HepG2 (cell line): ENCODE results near the gene CDAN1. TPM values are rescaled to one million over a fixed set of nuclear protein-coding genes. Genes with fewer than 3 reads are reported as not detected.
A peak's percentile ranks its signal among the peaks of the same experiment; 100 is the strongest.

Experiments used
- DNMT1 ChIP-seq: sonication (generic); formaldehyde crosslinking; IDR thresholded peaks from 2 replicates; pipeline ENCODE4 v1.5.1; 2020; ENCODE audit warnings: mild to moderate bottlenecking, missing genetic modification reagents
- KLF15 ChIP-seq: sonication (generic); formaldehyde crosslinking; IDR thresholded peaks from 2 replicates; pipeline ENCODE4 v1.8.1; 2023; ENCODE audit warnings: borderline replicate concordance, mild to moderate bottlenecking, inconsistent platforms, missing genetic modification reagents, mixed read lengths
- SMAD9 ChIP-seq: sonication (generic); formaldehyde crosslinking; IDR thresholded peaks from 2 replicates; pipeline ENCODE4 v1.5.1; 2020; ENCODE audit warnings: mild to moderate bottlenecking, missing genetic modification reagents
- SRF ChIP-seq: IDR thresholded peaks from 2 replicates; pipeline ENCODE4 v1.6.1; 2011; ENCODE audit warnings: mild to moderate bottlenecking, low read depth, low read length, moderate library complexity
- THYN1 ChIP-seq: sonication (generic); formaldehyde crosslinking; IDR thresholded peaks from 2 replicates; pipeline ENCODE4 v1.8.1; 2023; ENCODE audit warnings: low read depth, mild to moderate bottlenecking, moderate library complexity, missing genetic modification reagents, borderline replicate concordance
- ZNF136 ChIP-seq: sonication (generic); formaldehyde crosslinking; IDR thresholded peaks from 2 replicates; pipeline ENCODE4 v1.8.1; 2022; ENCODE audit warnings: low read depth, mild to moderate bottlenecking, moderate library complexity, missing genetic modification reagents
- ZNF20 ChIP-seq: sonication (generic); formaldehyde crosslinking; IDR thresholded peaks from 2 replicates; pipeline ENCODE4 v1.4.0; 2020; ENCODE audit warnings: mild to moderate bottlenecking, moderate library complexity, missing genetic modification reagents
- polyA plus RNA-seq, 8 experiments: library from polyadenylated mRNA; depleted of rRNA in 3 of 8; stranded (reverse) in 7 of 8; unstranded in 1 of 8; fragments of >200 nt; fragmentation: Illumina TruSeq in 4 of 8; extraction: Trizol in 4 of 8; gene quantifications; 2 replicates each; pipeline versions ENCODE4 v1.2.1 to v1.2.3, GENCODE V29; 2011 to 2016; ENCODE audit warnings: low read depth in 4 of 8, missing spikeins in 1 of 8, mixed read lengths in 1 of 8; ENCODE audit not compliant: insufficient read depth in 1 of 8
- total RNA-seq, 5 experiments: library from RNA; depleted of rRNA; stranded (reverse); fragments of >200 nt; fragmentation: Illumina TruSeq; extraction: Trizol; gene quantifications; 2 replicates each; pipeline ENCODE4 v1.2.3, GENCODE V29; 2016; ENCODE audit warnings: low read depth in 1 of 5
- TF ChIP-seq, protein P1 (sequence below): sonication (generic); formaldehyde crosslinking; IDR thresholded peaks from 2 replicates; pipeline ENCODE4 v1.4.0; 2020; ENCODE audit warnings: mild to moderate bottlenecking, missing genetic modification reagents
- TF ChIP-seq, protein P2 (sequence below): sonication (generic); formaldehyde crosslinking; IDR thresholded peaks from 2 replicates; pipeline ENCODE4 v1.5.0; 2020; ENCODE audit warnings: mild to moderate bottlenecking, missing genetic modification reagents
- TF ChIP-seq, protein P3 (sequence below): sonication (generic); formaldehyde crosslinking; IDR thresholded peaks from 2 replicates; pipeline ENCODE4 v1.8.0; 2022; ENCODE audit warnings: low read depth, missing genetic modification reagents
- TF ChIP-seq, protein P4 (sequence below): sonication (generic); formaldehyde crosslinking; conservative IDR thresholded peaks from 2 replicates; pipeline ENCODE4 v1.4.0; 2020; ENCODE audit warnings: mild to moderate bottlenecking, missing genetic modification reagents, moderate library complexity
- TF ChIP-seq, protein P5 (sequence below): conservative IDR thresholded peaks from 2 replicates; pipeline ENCODE4 v1.6.1; 2018; ENCODE audit warnings: missing genetic modification reagents
- TF ChIP-seq, protein P6 (sequence below): sonication (generic); formaldehyde crosslinking; IDR thresholded peaks from 2 replicates; pipeline ENCODE4 v1.5.0; 2020; ENCODE audit warnings: missing genetic modification reagents
- TF ChIP-seq, protein P7 (sequence below): sonication (generic); formaldehyde crosslinking; IDR thresholded peaks from 2 replicates; pipeline ENCODE4 v1.4.0; 2020; ENCODE audit warnings: missing genetic modification reagents, mild to moderate bottlenecking, borderline replicate concordance

The CDAN1 gene
- total and polyA plus RNA-seq, 2 of the 13 experiments (the other 11 are each of a cell fraction or from before 2014, with no cell fraction given): 5.0 to 16.1 TPM

DNA sequence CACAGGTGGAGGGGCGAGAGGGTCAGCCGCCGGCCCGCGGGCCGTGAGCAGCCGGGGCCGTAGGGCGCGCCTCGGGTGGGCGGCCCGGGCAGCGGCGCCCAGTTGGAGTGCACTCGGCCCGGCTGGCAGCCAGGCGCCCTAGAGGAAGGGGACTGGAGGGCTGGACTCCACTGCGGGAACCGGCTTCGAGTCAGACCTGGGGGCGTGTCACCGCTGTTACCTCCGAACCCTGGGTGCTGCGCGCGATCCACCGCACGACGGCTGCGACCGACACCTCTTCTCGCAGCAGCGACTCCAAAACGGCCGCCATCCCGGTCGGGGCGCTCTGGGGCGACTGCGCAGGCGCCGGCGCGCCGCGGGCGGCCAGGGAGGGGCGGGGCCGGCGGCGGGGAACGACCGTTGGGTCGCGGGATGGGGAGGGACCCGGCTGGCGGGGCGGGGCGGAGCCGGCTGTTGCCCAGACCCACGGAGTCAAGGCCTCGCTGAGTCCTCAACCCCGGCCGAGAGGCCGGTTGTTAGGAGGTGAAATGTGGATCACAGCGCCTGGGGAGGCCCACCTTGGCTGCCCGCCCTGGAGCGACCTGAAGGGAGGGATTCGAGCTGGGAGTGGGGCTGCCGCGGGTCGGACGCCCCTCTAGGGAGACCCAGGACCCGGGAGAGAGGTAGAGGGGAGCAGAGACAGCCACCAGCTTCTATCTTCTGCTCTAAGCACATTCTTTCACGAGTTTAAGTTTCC, at the start of gene CDAN1 (continued):
- TF ChIP-seq SMAD9 (CRISPR knock-in tag) (no peak), THYN1 (CRISPR knock-in tag) (no peak), DNMT1 (CRISPR knock-in tag) (0 out of 2 replicates have a peak, but pooled peaks have one; percentile 73), ZNF136 (no peak), ZNF20 (CRISPR knock-in tag) (no peak), SRF (no peak), KLF15 (CRISPR knock-in tag) (no peak)
- TF ChIP-seq, protein P1, sequence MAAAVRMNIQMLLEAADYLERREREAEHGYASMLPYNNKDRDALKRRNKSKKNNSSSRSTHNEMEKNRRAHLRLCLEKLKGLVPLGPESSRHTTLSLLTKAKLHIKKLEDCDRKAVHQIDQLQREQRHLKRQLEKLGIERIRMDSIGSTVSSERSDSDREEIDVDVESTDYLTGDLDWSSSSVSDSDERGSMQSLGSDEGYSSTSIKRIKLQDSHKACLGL (CRISPR knock-in tag): no peak
- TF ChIP-seq, protein P2, sequence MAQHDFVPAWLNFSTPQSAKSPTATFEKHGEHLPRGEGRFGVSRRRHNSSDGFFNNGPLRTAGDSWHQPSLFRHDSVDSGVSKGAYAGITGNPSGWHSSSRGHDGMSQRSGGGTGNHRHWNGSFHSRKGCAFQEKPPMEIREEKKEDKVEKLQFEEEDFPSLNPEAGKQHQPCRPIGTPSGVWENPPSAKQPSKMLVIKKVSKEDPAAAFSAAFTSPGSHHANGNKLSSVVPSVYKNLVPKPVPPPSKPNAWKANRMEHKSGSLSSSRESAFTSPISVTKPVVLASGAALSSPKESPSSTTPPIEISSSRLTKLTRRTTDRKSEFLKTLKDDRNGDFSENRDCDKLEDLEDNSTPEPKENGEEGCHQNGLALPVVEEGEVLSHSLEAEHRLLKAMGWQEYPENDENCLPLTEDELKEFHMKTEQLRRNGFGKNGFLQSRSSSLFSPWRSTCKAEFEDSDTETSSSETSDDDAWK (CRISPR knock-in tag): no peak
- TF ChIP-seq, protein P3, sequence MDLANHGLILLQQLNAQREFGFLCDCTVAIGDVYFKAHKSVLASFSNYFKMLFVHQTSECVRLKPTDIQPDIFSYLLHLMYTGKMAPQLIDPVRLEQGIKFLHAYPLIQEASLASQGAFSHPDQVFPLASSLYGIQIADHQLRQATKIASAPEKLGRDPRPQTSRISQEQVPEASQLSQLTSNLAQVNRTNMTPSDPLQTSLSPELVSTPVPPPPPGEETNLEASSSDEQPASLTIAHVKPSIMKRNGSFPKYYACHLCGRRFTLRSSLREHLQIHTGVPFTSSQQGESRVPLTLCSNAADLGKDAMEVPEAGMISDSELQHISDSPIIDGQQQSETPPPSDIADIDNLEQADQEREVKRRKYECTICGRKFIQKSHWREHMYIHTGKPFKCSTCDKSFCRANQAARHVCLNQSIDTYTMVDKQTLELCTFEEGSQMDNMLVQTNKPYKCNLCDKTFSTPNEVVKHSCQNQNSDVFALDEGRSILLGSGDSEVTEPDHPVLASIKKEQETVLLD (CRISPR knock-in tag): peak; percentile 23; the same call in 1 of the 2 replicates
- TF ChIP-seq, protein P4, sequence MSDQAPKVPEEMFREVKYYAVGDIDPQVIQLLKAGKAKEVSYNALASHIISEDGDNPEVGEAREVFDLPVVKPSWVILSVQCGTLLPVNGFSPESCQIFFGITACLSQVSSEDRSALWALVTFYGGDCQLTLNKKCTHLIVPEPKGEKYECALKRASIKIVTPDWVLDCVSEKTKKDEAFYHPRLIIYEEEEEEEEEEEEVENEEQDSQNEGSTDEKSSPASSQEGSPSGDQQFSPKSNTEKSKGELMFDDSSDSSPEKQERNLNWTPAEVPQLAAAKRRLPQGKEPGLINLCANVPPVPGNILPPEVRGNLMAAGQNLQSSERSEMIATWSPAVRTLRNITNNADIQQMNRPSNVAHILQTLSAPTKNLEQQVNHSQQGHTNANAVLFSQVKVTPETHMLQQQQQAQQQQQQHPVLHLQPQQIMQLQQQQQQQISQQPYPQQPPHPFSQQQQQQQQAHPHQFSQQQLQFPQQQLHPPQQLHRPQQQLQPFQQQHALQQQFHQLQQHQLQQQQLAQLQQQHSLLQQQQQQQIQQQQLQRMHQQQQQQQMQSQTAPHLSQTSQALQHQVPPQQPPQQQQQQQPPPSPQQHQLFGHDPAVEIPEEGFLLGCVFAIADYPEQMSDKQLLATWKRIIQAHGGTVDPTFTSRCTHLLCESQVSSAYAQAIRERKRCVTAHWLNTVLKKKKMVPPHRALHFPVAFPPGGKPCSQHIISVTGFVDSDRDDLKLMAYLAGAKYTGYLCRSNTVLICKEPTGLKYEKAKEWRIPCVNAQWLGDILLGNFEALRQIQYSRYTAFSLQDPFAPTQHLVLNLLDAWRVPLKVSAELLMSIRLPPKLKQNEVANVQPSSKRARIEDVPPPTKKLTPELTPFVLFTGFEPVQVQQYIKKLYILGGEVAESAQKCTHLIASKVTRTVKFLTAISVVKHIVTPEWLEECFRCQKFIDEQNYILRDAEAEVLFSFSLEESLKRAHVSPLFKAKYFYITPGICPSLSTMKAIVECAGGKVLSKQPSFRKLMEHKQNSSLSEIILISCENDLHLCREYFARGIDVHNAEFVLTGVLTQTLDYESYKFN (CRISPR knock-in tag): no peak
- TF ChIP-seq, protein P5, sequence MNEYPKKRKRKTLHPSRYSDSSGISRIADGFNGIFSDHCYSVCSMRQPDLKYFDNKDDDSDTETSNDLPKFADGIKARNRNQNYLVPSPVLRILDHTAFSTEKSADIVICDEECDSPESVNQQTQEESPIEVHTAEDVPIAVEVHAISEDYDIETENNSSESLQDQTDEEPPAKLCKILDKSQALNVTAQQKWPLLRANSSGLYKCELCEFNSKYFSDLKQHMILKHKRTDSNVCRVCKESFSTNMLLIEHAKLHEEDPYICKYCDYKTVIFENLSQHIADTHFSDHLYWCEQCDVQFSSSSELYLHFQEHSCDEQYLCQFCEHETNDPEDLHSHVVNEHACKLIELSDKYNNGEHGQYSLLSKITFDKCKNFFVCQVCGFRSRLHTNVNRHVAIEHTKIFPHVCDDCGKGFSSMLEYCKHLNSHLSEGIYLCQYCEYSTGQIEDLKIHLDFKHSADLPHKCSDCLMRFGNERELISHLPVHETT (CRISPR knock-in tag): no peak
- TF ChIP-seq, protein P6, sequence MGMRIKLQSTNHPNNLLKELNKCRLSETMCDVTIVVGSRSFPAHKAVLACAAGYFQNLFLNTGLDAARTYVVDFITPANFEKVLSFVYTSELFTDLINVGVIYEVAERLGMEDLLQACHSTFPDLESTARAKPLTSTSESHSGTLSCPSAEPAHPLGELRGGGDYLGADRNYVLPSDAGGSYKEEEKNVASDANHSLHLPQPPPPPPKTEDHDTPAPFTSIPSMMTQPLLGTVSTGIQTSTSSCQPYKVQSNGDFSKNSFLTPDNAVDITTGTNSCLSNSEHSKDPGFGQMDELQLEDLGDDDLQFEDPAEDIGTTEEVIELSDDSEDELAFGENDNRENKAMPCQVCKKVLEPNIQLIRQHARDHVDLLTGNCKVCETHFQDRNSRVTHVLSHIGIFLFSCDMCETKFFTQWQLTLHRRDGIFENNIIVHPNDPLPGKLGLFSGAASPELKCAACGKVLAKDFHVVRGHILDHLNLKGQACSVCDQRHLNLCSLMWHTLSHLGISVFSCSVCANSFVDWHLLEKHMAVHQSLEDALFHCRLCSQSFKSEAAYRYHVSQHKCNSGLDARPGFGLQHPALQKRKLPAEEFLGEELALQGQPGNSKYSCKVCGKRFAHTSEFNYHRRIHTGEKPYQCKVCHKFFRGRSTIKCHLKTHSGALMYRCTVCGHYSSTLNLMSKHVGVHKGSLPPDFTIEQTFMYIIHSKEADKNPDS (CRISPR knock-in tag): no peak
- TF ChIP-seq, protein P7, sequence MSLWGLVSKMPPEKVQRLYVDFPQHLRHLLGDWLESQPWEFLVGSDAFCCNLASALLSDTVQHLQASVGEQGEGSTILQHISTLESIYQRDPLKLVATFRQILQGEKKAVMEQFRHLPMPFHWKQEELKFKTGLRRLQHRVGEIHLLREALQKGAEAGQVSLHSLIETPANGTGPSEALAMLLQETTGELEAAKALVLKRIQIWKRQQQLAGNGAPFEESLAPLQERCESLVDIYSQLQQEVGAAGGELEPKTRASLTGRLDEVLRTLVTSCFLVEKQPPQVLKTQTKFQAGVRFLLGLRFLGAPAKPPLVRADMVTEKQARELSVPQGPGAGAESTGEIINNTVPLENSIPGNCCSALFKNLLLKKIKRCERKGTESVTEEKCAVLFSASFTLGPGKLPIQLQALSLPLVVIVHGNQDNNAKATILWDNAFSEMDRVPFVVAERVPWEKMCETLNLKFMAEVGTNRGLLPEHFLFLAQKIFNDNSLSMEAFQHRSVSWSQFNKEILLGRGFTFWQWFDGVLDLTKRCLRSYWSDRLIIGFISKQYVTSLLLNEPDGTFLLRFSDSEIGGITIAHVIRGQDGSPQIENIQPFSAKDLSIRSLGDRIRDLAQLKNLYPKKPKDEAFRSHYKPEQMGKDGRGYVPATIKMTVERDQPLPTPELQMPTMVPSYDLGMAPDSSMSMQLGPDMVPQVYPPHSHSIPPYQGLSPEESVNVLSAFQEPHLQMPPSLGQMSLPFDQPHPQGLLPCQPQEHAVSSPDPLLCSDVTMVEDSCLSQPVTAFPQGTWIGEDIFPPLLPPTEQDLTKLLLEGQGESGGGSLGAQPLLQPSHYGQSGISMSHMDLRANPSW (CRISPR knock-in tag): no peak
